ENCODE measurements around the gene MSGN1. TPM values are rescaled to one million over a fixed set of nuclear protein-coding genes. Genes with fewer than 3 reads are reported as not detected.
A peak's percentile ranks its signal among the peaks of the same experiment; 100 is the strongest.

Gene MSGN1
- total RNA-seq = not detected

- DNase-seq (ENCODE audit: low spot score in 2 of 2) (no peak), ATAC-seq (no peak)
- Mint-ChIP-seq H3K9me3 (no peaks in the 10 kb centered on the region), H3K36me3 (no peaks in the 10 kb centered on the region), H3K27ac (peak within 1 kb of the TSS; percentile 4 to 38)
Measured at GRCh38 chr2:17816396-17817245, at the start of gene MSGN1. Gene MSGN1, plus strand, starts transcription at chr2:17816460. Its CDS starts 59 bp downstream, at chr2:17816519.

GRCh38 chr2:17768894-17769293 lies 47.4 kb upstream of the MSGN1 start:
- Mint-ChIP-seq H3K36me3 (peaks cover 1 to 5% of the 10 kb centered on the region in 2 donors), H3K9me3 (no peaks in the 10 kb centered on the region), H3K27ac (no peak overlapping the region)
- no peak for DNase-seq (ENCODE audit: low spot score in 2 of 2)
- no peak for ATAC-seq

GRCh38 chr2:17771956-17772355 lies 44.3 kb upstream of the MSGN1 start:
- H3K27ac Mint-ChIP-seq = no peak overlapping the region
- ATAC-seq = no peak
- no peaks in the 10 kb centered on the region for H3K9me3 Mint-ChIP-seq
- DNase-seq (ENCODE audit: low spot score in 2 of 2) = no peak
- H3K36me3 Mint-ChIP-seq = peaks cover 0 to 5% of the 10 kb centered on the region in 2 donors

- H3K9me3 Mint-ChIP-seq = no peaks in the 10 kb centered on the region
- peaks cover 0 to 5% of the 10 kb centered on the region in 2 donors for H3K36me3 Mint-ChIP-seq
- ATAC-seq (no peak), DNase-seq (ENCODE audit: low spot score in 2 of 2) (no peak)
- H3K27ac Mint-ChIP-seq = no peak overlapping the region
Measured at GRCh38 chr2:17772532-17772931, 43.7 kb upstream of the MSGN1 start.

- H3K9me3 Mint-ChIP-seq = peaks cover 0 to 3% of the 10 kb centered on the region in 2 donors
- peaks cover 11 to 30% of the 10 kb centered on the region in 2 donors for H3K36me3 Mint-ChIP-seq
- no peak overlapping the region for H3K27ac Mint-ChIP-seq
- ATAC-seq (no peak), DNase-seq (ENCODE audit: low spot score in 2 of 2) (no peak)
Measured at GRCh38 chr2:17780546-17780945, 35.7 kb upstream of the MSGN1 start.

- Mint-ChIP-seq H3K27ac (no peak overlapping the region), H3K9me3 (peaks cover 0 to 3% of the 10 kb centered on the region in 2 donors), H3K36me3 (peaks cover 11 to 30% of the 10 kb centered on the region in 2 donors)
- ATAC-seq = no peak
- DNase-seq (ENCODE audit: low spot score in 2 of 2) = no peak
Measured at GRCh38 chr2:17781482-17781881, 34.8 kb upstream of the MSGN1 start.

GRCh38 chr2:17786727-17787126 lies 29.5 kb upstream of the MSGN1 start:
- Mint-ChIP-seq H3K9me3 (peaks cover 0 to 3% of the 10 kb centered on the region in 2 donors), H3K36me3 (peaks cover under 1 to 8% of the 10 kb centered on the region in 2 donors), H3K27ac (no peak overlapping the region)
- DNase-seq (ENCODE audit: low spot score in 2 of 2) (no peak), ATAC-seq (no peak)

- no peak for DNase-seq (ENCODE audit: low spot score in 2 of 2)
- Mint-ChIP-seq H3K27ac (no peak overlapping the region), H3K9me3 (no peaks in the 10 kb centered on the region), H3K36me3 (no peaks in the 10 kb centered on the region)
- ATAC-seq = no peak
Measured at GRCh38 chr2:17788773-17789172, 27.5 kb upstream of the MSGN1 start.

GRCh38 chr2:17790536-17790935 lies 25.7 kb upstream of the MSGN1 start:
- no peaks in the 10 kb centered on the region for H3K9me3 Mint-ChIP-seq
- no peak overlapping the region for H3K27ac Mint-ChIP-seq
- peak; percentile 50 to 78 for ATAC-seq
- no peak for DNase-seq (ENCODE audit: low spot score in 2 of 2)
- no peaks in the 10 kb centered on the region for H3K36me3 Mint-ChIP-seq

GRCh38 chr2:17791121-17791816 lies 25.0 kb upstream of the MSGN1 start:
- no peak overlapping the region for H3K27ac Mint-ChIP-seq
- no peaks in the 10 kb centered on the region for H3K36me3 Mint-ChIP-seq
- no peaks in the 10 kb centered on the region for H3K9me3 Mint-ChIP-seq
- DNase-seq (ENCODE audit: low spot score in 2 of 2) (no peak), ATAC-seq (no peak)

- no peak for ATAC-seq
- no peaks in the 10 kb centered on the region for H3K36me3 Mint-ChIP-seq
- H3K9me3 Mint-ChIP-seq = no peaks in the 10 kb centered on the region
- H3K27ac Mint-ChIP-seq = no peak overlapping the region
- no peak for DNase-seq (ENCODE audit: low spot score in 2 of 2)
Measured at GRCh38 chr2:17791817-17792130, 24.5 kb upstream of the MSGN1 start.

- Mint-ChIP-seq H3K36me3 (no peaks in the 10 kb centered on the region), H3K9me3 (no peaks in the 10 kb centered on the region), H3K27ac (no peak overlapping the region)
- ATAC-seq (peak; percentile 31 to 66), DNase-seq (ENCODE audit: low spot score in 2 of 2) (peak in 1 of 2 donors; percentile 13)
Measured at GRCh38 chr2:17792515-17792914, 23.7 kb upstream of the MSGN1 start.

- ATAC-seq (peak in 1 of 2 donors; percentile 29), DNase-seq (ENCODE audit: low spot score in 2 of 2) (no peak)
- Mint-ChIP-seq H3K9me3 (no peaks in the 10 kb centered on the region), H3K27ac (no peak overlapping the region), H3K36me3 (no peaks in the 10 kb centered on the region)
Measured at GRCh38 chr2:17793296-17793695, 23.0 kb upstream of the MSGN1 start.

GRCh38 chr2:17793803-17794354 lies 22.4 kb upstream of the MSGN1 start:
- H3K27ac Mint-ChIP-seq = no peak overlapping the region
- H3K9me3 Mint-ChIP-seq = no peaks in the 10 kb centered on the region
- peak in 1 of 2 donors; percentile 10 for DNase-seq (ENCODE audit: low spot score in 2 of 2)
- no peaks in the 10 kb centered on the region for H3K36me3 Mint-ChIP-seq
- ATAC-seq = peak in 1 of 2 donors; percentile 32

GRCh38 chr2:17795309-17795708 lies 21.0 kb upstream of the MSGN1 start:
- Mint-ChIP-seq H3K27ac (no peak overlapping the region), H3K36me3 (no peaks in the 10 kb centered on the region)
- ATAC-seq = no peak

GRCh38 chr2:17798338-17798737 lies 17.9 kb upstream of the MSGN1 start:
- ATAC-seq (no peak), DNase-seq (ENCODE audit: low spot score in 2 of 2) (no peak)
- Mint-ChIP-seq H3K27ac (no peak overlapping the region), H3K36me3 (no peaks in the 10 kb centered on the region), H3K9me3 (no peaks in the 10 kb centered on the region)

More at GRCh38 chr2:17795309-17795708, 21.0 kb upstream of the MSGN1 start:
- no peaks in the 10 kb centered on the region for H3K9me3 Mint-ChIP-seq
- no peak for DNase-seq (ENCODE audit: low spot score in 2 of 2)

Data from activated naive CD4-positive, alpha-beta T cell treated with anti-CD3 and anti-CD28 coated beads, Interleukin-2, amount 50 U/mL, for 72 hours (primary cell).